Measurements from ENCODE around the gene ARHGEF1. TPM values are rescaled to one million over a fixed set of nuclear protein-coding genes. Genes with fewer than 3 reads are reported as not detected.

Gene ARHGEF1
- total and polyA plus RNA-seq, 4 experiments from 2014 or later, result 140 to 992 (median 640) TPM

GRCh38 chr19:41929536-41930071 lies 46.6 kb downstream of the ARHGEF1 start:
- ChIA-PET POLR2A (ENCODE audit: partially characterized antibody) (interaction anchor here (1.0 to 10.2 kb wide), 9 partner anchors 16 to 70 kb away, joined by 3 to 156 read pairs (median 9); partner anchors contain the start of genes ARHGEF1, RABAC1 and RPS19), CTCF (ENCODE audit: partially characterized antibody) (interaction anchor here (1.4 to 1.7 kb wide), 4 partner anchors 15 to 57 kb away, joined by 3 to 6 read pairs (median 4); no protein-coding TSS in a partner anchor)
- peaks cover 24 to 50% (median 31%) of the 10 kb centered on the region in 4 donors for H3K4me1 Mint-ChIP-seq
- peaks cover 34% of the 10 kb centered on the region for H3K4me1 ChIP-seq (ENCODE audit: insufficient read depth, low read length)
- H3K27ac ChIP-seq (ENCODE audit: low read depth, low read length), result no peak overlapping the region
- no peaks in the 10 kb centered on the region for H3K27me3 ChIP-seq (ENCODE audit: insufficient read depth, low read length)
- H3K36me3 Mint-ChIP-seq, result no peaks in the 10 kb centered on the region
- no peaks in the 10 kb centered on the region for H3K36me3 ChIP-seq (ENCODE audit: insufficient read depth, low read length)
- H3K27ac Mint-ChIP-seq, result peak overlapping the region in 5 of 7 donors; percentile 12 to 96 (median 87)
- DNase-seq, result no peak
- H3K27me3 Mint-ChIP-seq, result no peaks in the 10 kb centered on the region
- intact Hi-C loops (cut with micrococcal nuclease), result loop anchor here (2.0 kb wide), 2 partner anchors 15 to 43 kb away; no protein-coding TSS in a partner anchor
- no peaks in the 10 kb centered on the region for H3K9me3 ChIP-seq (ENCODE audit: control insufficient read depth in 1 of 2, low read length in 2 of 2)
- no peaks in the 10 kb centered on the region for H3K9me3 Mint-ChIP-seq
- H3K4me3 Mint-ChIP-seq, result peak overlapping the region; percentile 58 to 98 (median 92)
- H3K4me3 ChIP-seq (ENCODE audit: low read length in 2 of 2), result peak overlapping the region in 1 of 2 donors; percentile 74

GRCh38 chr19:41930322-41930722 lies 47.3 kb downstream of the ARHGEF1 start:
- ChIA-PET POLR2A (ENCODE audit: partially characterized antibody) (interaction anchor here (0.9 to 10.2 kb wide), 10 partner anchors 15 to 70 kb away, joined by 3 to 156 read pairs (median 8); partner anchors contain the start of genes ARHGEF1, RABAC1 and RPS19), CTCF (ENCODE audit: partially characterized antibody) (interaction anchor here (1.3 to 1.7 kb wide), 5 partner anchors 15 to 58 kb away, joined by 3 to 6 read pairs (median 4); no protein-coding TSS in a partner anchor)
- H3K27ac Mint-ChIP-seq, result peak overlapping the region; percentile 49 to 72 (median 60)
- Histone ChIP-seq H3K27me3 (ENCODE audit: insufficient read depth, low read length) (no peaks in the 10 kb centered on the region), H3K4me1 (ENCODE audit: insufficient read depth, low read length) (peaks cover 41% of the 10 kb centered on the region), H3K4me3 (ENCODE audit: low read length in 2 of 2) (no peak overlapping the region), H3K27ac (ENCODE audit: low read depth, low read length) (no peak overlapping the region), H3K36me3 (ENCODE audit: insufficient read depth, low read length) (no peaks in the 10 kb centered on the region), H3K9me3 (ENCODE audit: control insufficient read depth in 1 of 2, low read length in 2 of 2) (no peaks in the 10 kb centered on the region)
- peaks cover 30 to 57% (median 38%) of the 10 kb centered on the region in 4 donors for H3K4me1 Mint-ChIP-seq
- intact Hi-C loops (cut with micrococcal nuclease), result no loop called here
- no peaks in the 10 kb centered on the region for H3K9me3 Mint-ChIP-seq
- H3K27me3 Mint-ChIP-seq, result peaks cover under 1 to 6% of the 10 kb centered on the region in 2 donors
- no peak for DNase-seq
- H3K4me3 Mint-ChIP-seq, result peak overlapping the region in 7 of 8 donors; percentile 7 to 76 (median 61)
- H3K36me3 Mint-ChIP-seq, result no peaks in the 10 kb centered on the region

- Mint-ChIP-seq H3K4me3 (peak overlapping the region in 3 of 8 donors; percentile 3 to 7 (median 7)), H3K4me1 (peaks cover 32 to 61% (median 40%) of the 10 kb centered on the region in 4 donors), H3K27me3 (peaks cover 1 to 6% of the 10 kb centered on the region in 2 donors), H3K27ac (peak overlapping the region in 4 of 7 donors; percentile 3 to 63 (median 56)), H3K36me3 (no peaks in the 10 kb centered on the region), H3K9me3 (no peaks in the 10 kb centered on the region)
- CTCF ChIA-PET (ENCODE audit: partially characterized antibody), result interaction anchor here (1.3 to 1.7 kb wide), 3 partner anchors 14 to 59 kb away, joined by 4 to 6 read pairs (median 4); no protein-coding TSS in a partner anchor
- no peak overlapping the region for H3K4me3 ChIP-seq (ENCODE audit: low read length in 2 of 2)
- intact Hi-C loops (cut with micrococcal nuclease), result no loop called here
- H3K9me3 ChIP-seq (ENCODE audit: control insufficient read depth in 1 of 2, low read length in 2 of 2), result no peaks in the 10 kb centered on the region
- no peak overlapping the region for H3K27ac ChIP-seq (ENCODE audit: low read depth, low read length)
- no peaks in the 10 kb centered on the region for H3K36me3 ChIP-seq (ENCODE audit: insufficient read depth, low read length)
- DNase-seq, result no peak
- no peaks in the 10 kb centered on the region for H3K27me3 ChIP-seq (ENCODE audit: insufficient read depth, low read length)
- peaks cover 46% of the 10 kb centered on the region for H3K4me1 ChIP-seq (ENCODE audit: insufficient read depth, low read length)
- POLR2A ChIA-PET (ENCODE audit: partially characterized antibody), result interaction anchor here (0.9 to 10.2 kb wide), 7 partner anchors 20 to 71 kb away, joined by 3 to 156 read pairs (median 9); partner anchors contain the start of genes ARHGEF1 and RPS19
These were observed 48.1 kb downstream of the ARHGEF1 start for GRCh38 chr19:41930926-41931592.

GRCh38 chr19:41932259-41932719 lies 49.3 kb downstream of the ARHGEF1 start:
- H3K9me3 Mint-ChIP-seq, result no peaks in the 10 kb centered on the region
- ChIA-PET POLR2A (ENCODE audit: partially characterized antibody) (interaction anchor here (1.4 to 10.2 kb wide), 3 partner anchors 46 to 73 kb away, joined by 3 to 156 read pairs (median 36); partner anchors contain the start of gene ARHGEF1), CTCF (ENCODE audit: partially characterized antibody) (interaction anchor here (1.9 kb wide), 1 partner anchor 60 kb away, joined by 9 read pairs; no protein-coding TSS in a partner anchor)
- H3K36me3 Mint-ChIP-seq, result no peaks in the 10 kb centered on the region
- Histone ChIP-seq H3K27ac (ENCODE audit: low read depth, low read length) (no peak overlapping the region), H3K36me3 (ENCODE audit: insufficient read depth, low read length) (no peaks in the 10 kb centered on the region), H3K4me1 (ENCODE audit: insufficient read depth, low read length) (peaks cover 52% of the 10 kb centered on the region), H3K27me3 (ENCODE audit: insufficient read depth, low read length) (no peaks in the 10 kb centered on the region), H3K4me3 (ENCODE audit: low read length in 2 of 2) (no peak overlapping the region), H3K9me3 (ENCODE audit: control insufficient read depth in 1 of 2, low read length in 2 of 2) (no peaks in the 10 kb centered on the region)
- peak overlapping the region in 2 of 7 donors; percentile 32 to 34 for H3K27ac Mint-ChIP-seq
- DNase-seq, result no peak
- intact Hi-C loops (cut with micrococcal nuclease), result no loop called here
- H3K4me1 Mint-ChIP-seq, result peaks cover 32 to 71% (median 48%) of the 10 kb centered on the region in 4 donors
- peaks cover 1 to 6% of the 10 kb centered on the region in 2 donors for H3K27me3 Mint-ChIP-seq
- H3K4me3 Mint-ChIP-seq, result no peak overlapping the region

GRCh38 chr19:41932720-41933332 lies 49.8 kb downstream of the ARHGEF1 start:
- Mint-ChIP-seq H3K4me1 (peaks cover 34 to 74% (median 51%) of the 10 kb centered on the region in 4 donors), H3K27ac (peak overlapping the region in 5 of 7 donors; percentile 32 to 76 (median 73)), H3K4me3 (no peak overlapping the region), H3K9me3 (no peaks in the 10 kb centered on the region), H3K27me3 (peaks cover 1 to 6% of the 10 kb centered on the region in 2 donors), H3K36me3 (no peaks in the 10 kb centered on the region)
- Histone ChIP-seq H3K36me3 (ENCODE audit: insufficient read depth, low read length) (no peaks in the 10 kb centered on the region), H3K4me1 (ENCODE audit: insufficient read depth, low read length) (peaks cover 48% of the 10 kb centered on the region), H3K27ac (ENCODE audit: low read depth, low read length) (no peak overlapping the region), H3K4me3 (ENCODE audit: low read length in 2 of 2) (no peak overlapping the region), H3K27me3 (ENCODE audit: insufficient read depth, low read length) (no peaks in the 10 kb centered on the region), H3K9me3 (ENCODE audit: control insufficient read depth in 1 of 2, low read length in 2 of 2) (no peaks in the 10 kb centered on the region)
- DNase-seq, result no peak
- intact Hi-C loops (cut with micrococcal nuclease), result no loop called here
- POLR2A ChIA-PET (ENCODE audit: partially characterized antibody), result interaction anchor here (1.4 to 10.2 kb wide), 3 partner anchors 46 to 73 kb away, joined by 3 to 156 read pairs (median 36); partner anchors contain the start of gene ARHGEF1
- CTCF ChIA-PET (ENCODE audit: partially characterized antibody), result interaction anchor here (1.9 kb wide), 1 partner anchor 61 kb away, joined by 9 read pairs; no protein-coding TSS in a partner anchor

- Mint-ChIP-seq H3K27me3 (peaks cover 1 to 6% of the 10 kb centered on the region in 2 donors), H3K9me3 (no peaks in the 10 kb centered on the region), H3K4me1 (peaks cover 32 to 71% (median 49%) of the 10 kb centered on the region in 4 donors), H3K4me3 (peak overlapping the region in 2 of 8 donors; percentile 8 to 39), H3K36me3 (no peaks in the 10 kb centered on the region), H3K27ac (peak overlapping the region; percentile 7 to 91 (median 76))
- ChIA-PET CTCF (ENCODE audit: partially characterized antibody) (interaction anchor here (0.6 to 2.3 kb wide), 7 partner anchors 13 to 74 kb away, joined by 3 to 27 read pairs (median 4); partner anchors contain the start of gene RPS19), POLR2A (ENCODE audit: partially characterized antibody) (interaction anchor here (0.6 to 2.3 kb wide), 7 partner anchors 11 to 62 kb away, joined by 3 to 18 read pairs (median 5); no protein-coding TSS in a partner anchor)
- H3K4me3 ChIP-seq (ENCODE audit: low read length in 2 of 2), result no peak overlapping the region
- no peaks in the 10 kb centered on the region for H3K36me3 ChIP-seq (ENCODE audit: insufficient read depth, low read length)
- H3K4me1 ChIP-seq (ENCODE audit: insufficient read depth, low read length), result peaks cover 45% of the 10 kb centered on the region
- no peaks in the 10 kb centered on the region for H3K27me3 ChIP-seq (ENCODE audit: insufficient read depth, low read length)
- no peaks in the 10 kb centered on the region for H3K9me3 ChIP-seq (ENCODE audit: control insufficient read depth in 1 of 2, low read length in 2 of 2)
- H3K27ac ChIP-seq (ENCODE audit: low read depth, low read length), result no peak overlapping the region
- intact Hi-C loops (cut with micrococcal nuclease), result loop anchor here (1.0 to 2.0 kb wide), 2 partner anchors 17 to 75 kb away; no protein-coding TSS in a partner anchor
- no peak for DNase-seq
These were observed 50.9 kb downstream of the ARHGEF1 start for GRCh38 chr19:41933693-41934426.
